Measurements from ENCODE around the gene NCBP2.

The NCBP2 gene

GRCh38 chr3:196942226-196942914 is at the start of gene NCBP2:
NCBP2 (minus strand) TSS chr3:196942528; CDS start chr3:196942503, 25 bp downstream.
- TF ChIP-seq NFIC (IDR thresholded peaks at IDR 0.05) (peak; percentile 86), TEAD4 (IDR thresholded peaks at IDR 0.05) (peak; percentile 60), FOXM1 (IDR thresholded peaks at IDR 0.05; ENCODE audit: borderline replicate concordance, low read depth) (peak; percentile 71; the same call in 1 of the 2 replicates), TCF12 (IDR thresholded peaks at IDR 0.05; ENCODE audit: low read depth) (peak; percentile 84), EP300 (IDR thresholded peaks at IDR 0.05; ENCODE audit: borderline replicate concordance) (peak; percentile 35; the same call in 1 of the 2 replicates), RAD21 (IDR thresholded peaks at IDR 0.05; ENCODE audit: low read depth) (peak; percentile 60; the same call in 1 of the 2 replicates), TAF1 (IDR thresholded peaks at IDR 0.05; ENCODE audit: low read depth) (peak; percentile 97), CEBPB (IDR thresholded peaks at IDR 0.05) (peak; percentile 12; the same call in 1 of the 2 replicates), REST (IDR thresholded peaks at IDR 0.05; ENCODE audit: low read depth) (peak; percentile 37; the same call in 1 of the 2 replicates), YY1 (IDR thresholded peaks at IDR 0.05; ENCODE audit: low read depth) (peak; percentile 85), CREB1 (IDR thresholded peaks at IDR 0.05; ENCODE audit: low read depth) (peak; percentile 99), EGR1 (IDR thresholded peaks at IDR 0.05) (peak; percentile 73), ZBTB7A (IDR thresholded peaks at IDR 0.05; ENCODE audit: low read depth) (no peak)
- TF ChIP-seq, protein P1, sequence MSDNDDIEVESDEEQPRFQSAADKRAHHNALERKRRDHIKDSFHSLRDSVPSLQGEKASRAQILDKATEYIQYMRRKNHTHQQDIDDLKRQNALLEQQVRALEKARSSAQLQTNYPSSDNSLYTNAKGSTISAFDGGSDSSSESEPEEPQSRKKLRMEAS (IDR thresholded peaks at IDR 0.05): peak; percentile 99
- TF ChIP-seq, protein P2, sequence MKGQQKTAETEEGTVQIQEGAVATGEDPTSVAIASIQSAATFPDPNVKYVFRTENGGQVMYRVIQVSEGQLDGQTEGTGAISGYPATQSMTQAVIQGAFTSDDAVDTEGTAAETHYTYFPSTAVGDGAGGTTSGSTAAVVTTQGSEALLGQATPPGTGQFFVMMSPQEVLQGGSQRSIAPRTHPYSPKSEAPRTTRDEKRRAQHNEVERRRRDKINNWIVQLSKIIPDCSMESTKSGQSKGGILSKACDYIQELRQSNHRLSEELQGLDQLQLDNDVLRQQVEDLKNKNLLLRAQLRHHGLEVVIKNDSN (IDR thresholded peaks at IDR 0.05): peak; percentile 63

- TF ChIP-seq EGR1 (IDR thresholded peaks at IDR 0.05) (no peak), NFIC (IDR thresholded peaks at IDR 0.05) (no peak), REST (IDR thresholded peaks at IDR 0.05; ENCODE audit: low read depth) (no peak), FOXM1 (IDR thresholded peaks at IDR 0.05; ENCODE audit: borderline replicate concordance, low read depth) (no peak), RAD21 (IDR thresholded peaks at IDR 0.05; ENCODE audit: low read depth) (no peak), TCF12 (IDR thresholded peaks at IDR 0.05; ENCODE audit: low read depth) (no peak), EP300 (IDR thresholded peaks at IDR 0.05; ENCODE audit: borderline replicate concordance) (no peak), YY1 (IDR thresholded peaks at IDR 0.05; ENCODE audit: low read depth) (no peak), CEBPB (IDR thresholded peaks at IDR 0.05) (no peak), TAF1 (IDR thresholded peaks at IDR 0.05; ENCODE audit: low read depth) (no peak), TEAD4 (IDR thresholded peaks at IDR 0.05) (no peak), CREB1 (IDR thresholded peaks at IDR 0.05; ENCODE audit: low read depth) (no peak), ZBTB7A (IDR thresholded peaks at IDR 0.05; ENCODE audit: low read depth) (no peak)
- TF ChIP-seq, protein P2 (IDR thresholded peaks at IDR 0.05): no peak
- TF ChIP-seq, protein P1 (IDR thresholded peaks at IDR 0.05): no peak
These were observed 49.5 kb upstream of the NCBP2 start for GRCh38 chr3:196991581-196992460.

GRCh38 chr3:196990601-196991007 is 48.3 kb upstream of the NCBP2 start:
- TF ChIP-seq EGR1 (IDR thresholded peaks at IDR 0.05) (no peak), NFIC (IDR thresholded peaks at IDR 0.05) (no peak), EP300 (IDR thresholded peaks at IDR 0.05; ENCODE audit: borderline replicate concordance) (no peak)

GRCh38 chr3:196989721-196990262 is 47.5 kb upstream of the NCBP2 start:
- TF ChIP-seq EP300 (IDR thresholded peaks at IDR 0.05; ENCODE audit: borderline replicate concordance): no peak
